Natural killer cell treated with Interleukin-12 subunit alpha and Interleukin-12 subunit beta and Interleukin-15 and Interleukin-18, amount 100 ng/mL, for 72 hours (primary cell): ENCODE measurements around the gene MBTPS1. TPM values are rescaled to one million over a fixed set of nuclear protein-coding genes. Genes with fewer than 3 reads are reported as not detected.

Source experiments
- ATAC-seq, 2 donors: fragments of 150-1000 bp; cut with Tn5 transposase in 1 of 2; sonication (Bioruptor Pico), chemical (Tn5 transposase) in 1 of 2; 2 replicates each; pipeline ENCODE4 v1.10.0; 2021
- DNase-seq: peaks from one replicate; pipeline ENCODE4 v3.0.0; 2022; ENCODE audit warnings: low spot score
- H3K27ac Mint-ChIP-seq, 2 donors: 1 replicate in 1 of 2; 2 replicates in 1 of 2; pipeline ENCODE4 v1.8.0; 2022; ENCODE audit warnings: mixed read lengths in 2 of 2, mild to moderate bottlenecking in 1 of 2, moderate library complexity in 1 of 2
- H3K27me3 Mint-ChIP-seq, 2 donors: 1 replicate in 1 of 2; 2 replicates in 1 of 2; pipeline ENCODE4 v1.8.0; 2022; ENCODE audit warnings: mixed read lengths in 2 of 2
- H3K36me3 Mint-ChIP-seq: one replicate; pipeline ENCODE4 v1.8.0; 2022; ENCODE audit warnings: mixed read lengths
- H3K4me1 Mint-ChIP-seq, 2 donors: 1 replicate in 1 of 2; 2 replicates in 1 of 2; pipeline ENCODE4 v1.8.0; 2022; ENCODE audit warnings: low read depth in 2 of 2, mixed read lengths in 2 of 2, mild to moderate bottlenecking in 1 of 2
- H3K4me3 Mint-ChIP-seq: one replicate; pipeline ENCODE4 v1.8.0; 2022; ENCODE audit warnings: mixed read lengths
- H3K9me3 Mint-ChIP-seq: 2 replicates; pipeline ENCODE4 v1.8.0; 2022; ENCODE audit warnings: mixed read lengths
- total RNA-seq, 2 donors: library from RNA; stranded (reverse); gene quantifications; one replicate each; pipeline ENCODE4 v1.2.3, GENCODE V29; 2022

Gene MBTPS1
- total RNA-seq, 2 donors from 2014 or later: 65.4 to 83.4 TPM

GRCh38 chr16:84068783-84069462, 47.8 kb downstream of the MBTPS1 start:
- DNase-seq (no peak), ATAC-seq (no peak)
- Mint-ChIP-seq H3K36me3 (peaks cover 22% of the 10 kb centered on the region), H3K9me3 (no peaks in the 10 kb centered on the region), H3K27me3 (no peaks in the 10 kb centered on the region), H3K4me3 (no peak overlapping the region), H3K4me1 (peaks cover 6 to 8% of the 10 kb centered on the region in 2 donors), H3K27ac (peak overlapping the region in 1 of 2 donors; percentile 40)

GRCh38 chr16:84068041-84068440, 48.7 kb downstream of the MBTPS1 start:
- H3K4me1 Mint-ChIP-seq: peaks cover 6 to 8% of the 10 kb centered on the region in 2 donors
- no peak overlapping the region for H3K27ac Mint-ChIP-seq
- DNase-seq: no peak
- no peak overlapping the region for H3K4me3 Mint-ChIP-seq
- H3K36me3 Mint-ChIP-seq: peaks cover 28% of the 10 kb centered on the region
- no peaks in the 10 kb centered on the region for H3K27me3 Mint-ChIP-seq
- ATAC-seq: no peak
- H3K9me3 Mint-ChIP-seq: no peaks in the 10 kb centered on the region

DNA sequence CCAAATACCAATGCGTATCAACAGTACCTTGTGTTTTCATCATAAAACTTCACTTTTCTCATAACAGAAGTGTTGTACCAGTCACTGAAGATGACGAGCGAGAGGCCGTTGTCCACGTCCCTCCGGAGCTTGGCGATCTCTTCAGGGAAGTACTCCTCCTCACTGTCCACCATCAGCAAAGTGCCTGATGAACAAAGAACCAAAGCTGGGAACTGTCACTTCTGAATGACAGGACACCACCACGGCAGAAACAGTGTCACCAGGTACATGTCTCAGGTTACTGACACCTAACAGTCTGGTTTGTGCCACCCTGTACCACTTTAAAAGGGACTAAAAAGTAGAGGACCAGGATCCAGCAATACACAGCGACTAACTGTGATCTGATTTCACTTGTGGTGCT, 49.1 kb downstream of the MBTPS1 start:
- H3K36me3 Mint-ChIP-seq: peaks cover 28% of the 10 kb centered on the region
- no peak for DNase-seq
- H3K4me1 Mint-ChIP-seq: peaks cover 6 to 8% of the 10 kb centered on the region in 2 donors
- no peak for ATAC-seq
- H3K4me3 Mint-ChIP-seq: no peak overlapping the region
- no peaks in the 10 kb centered on the region for H3K27me3 Mint-ChIP-seq
- H3K27ac Mint-ChIP-seq: no peak overlapping the region
- H3K9me3 Mint-ChIP-seq: no peaks in the 10 kb centered on the region

GRCh38 chr16:84065536-84066132, 51.1 kb downstream of the MBTPS1 start:
- no peaks in the 10 kb centered on the region for H3K27me3 Mint-ChIP-seq
- H3K27ac Mint-ChIP-seq: no peak overlapping the region
- H3K4me3 Mint-ChIP-seq: no peak overlapping the region
- peaks cover 5 to 6% of the 10 kb centered on the region in 2 donors for H3K4me1 Mint-ChIP-seq
- H3K36me3 Mint-ChIP-seq: peaks cover 14% of the 10 kb centered on the region
- no peaks in the 10 kb centered on the region for H3K9me3 Mint-ChIP-seq
- ATAC-seq (no peak), DNase-seq (no peak)

- Mint-ChIP-seq H3K27me3 (no peaks in the 10 kb centered on the region), H3K9me3 (no peaks in the 10 kb centered on the region), H3K27ac (no peak overlapping the region), H3K36me3 (peaks cover 8% of the 10 kb centered on the region), H3K4me3 (no peak overlapping the region), H3K4me1 (peaks cover under 1 to 1% of the 10 kb centered on the region in 2 donors)
- ATAC-seq (no peak), DNase-seq (no peak)
Measured at GRCh38 chr16:84063980-84064379, 52.8 kb downstream of the MBTPS1 start.

DNA sequence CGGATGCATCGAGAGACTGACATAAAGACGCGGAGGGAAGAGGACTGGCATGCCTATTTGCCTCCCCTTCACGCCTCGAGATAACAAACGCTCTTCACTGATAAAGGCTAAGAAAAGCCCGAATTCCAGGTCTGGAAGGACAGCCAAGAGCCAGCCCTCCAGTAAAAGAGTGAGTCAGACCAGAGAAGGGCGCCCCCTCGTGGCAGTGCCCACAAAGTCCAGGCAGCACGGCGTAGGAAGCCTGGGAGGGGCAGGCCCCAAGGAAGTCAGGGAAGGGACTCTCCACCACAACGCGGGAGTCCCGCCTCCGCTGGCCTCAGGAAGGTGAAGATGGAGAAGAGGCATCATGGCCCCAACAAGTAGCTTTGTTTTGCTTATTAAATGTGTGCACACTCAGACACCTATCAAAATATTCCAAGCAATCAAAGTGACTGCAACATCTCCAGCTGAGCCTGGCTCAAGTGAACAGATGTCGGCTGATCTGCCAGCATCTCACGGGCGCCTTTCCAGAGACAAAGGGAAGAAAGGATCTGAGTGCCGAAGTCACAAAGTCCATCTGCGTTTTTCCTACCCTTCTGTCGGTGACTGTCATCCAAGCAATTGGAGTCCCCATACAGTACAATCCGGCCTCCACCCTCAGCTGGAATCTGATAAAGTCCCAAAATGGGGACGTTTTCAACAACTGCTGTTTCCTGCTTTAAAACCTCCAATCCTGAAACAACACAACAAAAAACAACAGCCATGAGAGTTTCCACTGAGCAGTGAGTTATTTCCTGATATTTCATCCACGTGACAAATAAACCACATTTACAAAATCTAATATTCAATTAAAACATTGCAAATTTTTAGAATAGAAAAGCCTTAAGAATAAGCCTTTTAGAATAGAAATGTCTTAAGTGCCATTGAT, 53.8 kb downstream of the MBTPS1 start:
- H3K9me3 Mint-ChIP-seq: no peaks in the 10 kb centered on the region
- peaks cover 7% of the 10 kb centered on the region for H3K36me3 Mint-ChIP-seq
- no peak overlapping the region for H3K27ac Mint-ChIP-seq
- H3K4me1 Mint-ChIP-seq: no peaks in the 10 kb centered on the region
- no peak overlapping the region for H3K4me3 Mint-ChIP-seq
- no peaks in the 10 kb centered on the region for H3K27me3 Mint-ChIP-seq
- ATAC-seq: peak; percentile 71 to 77
- no peak for DNase-seq

DNA sequence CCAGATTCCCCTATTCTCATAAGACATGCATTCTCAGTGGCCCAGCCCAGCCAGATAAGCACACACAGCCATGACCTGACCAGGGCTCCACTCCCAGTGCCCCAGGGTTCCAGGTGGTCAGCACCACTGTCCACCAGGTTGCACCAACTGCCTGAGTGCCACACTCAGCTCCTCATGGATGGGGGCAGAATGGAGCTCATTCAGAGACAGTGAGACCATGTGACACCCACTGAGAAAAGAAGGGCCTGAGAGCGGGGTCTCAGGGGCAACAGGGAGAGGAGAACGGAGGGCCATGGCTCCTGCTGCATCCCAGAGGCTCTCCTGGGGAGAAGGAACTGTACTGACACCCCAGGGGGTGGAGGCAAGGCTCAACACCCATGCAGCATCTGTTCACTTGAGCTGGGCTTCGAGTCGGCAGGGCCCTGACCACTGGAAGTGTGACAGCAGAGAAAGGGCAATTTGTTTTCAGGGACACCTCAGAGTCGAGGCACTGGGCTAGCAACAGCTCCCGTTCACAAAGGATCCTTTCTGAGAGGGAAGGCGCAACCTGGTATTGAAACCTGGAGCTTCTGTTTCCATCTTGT, 55.4 kb downstream of the MBTPS1 start:
- Mint-ChIP-seq H3K27ac (no peak overlapping the region), H3K9me3 (no peaks in the 10 kb centered on the region), H3K36me3 (peaks cover 11% of the 10 kb centered on the region), H3K4me1 (peaks cover 0 to 3% of the 10 kb centered on the region in 2 donors), H3K4me3 (no peak overlapping the region), H3K27me3 (no peaks in the 10 kb centered on the region)
- no peak for ATAC-seq
- no peak for DNase-seq

DNA sequence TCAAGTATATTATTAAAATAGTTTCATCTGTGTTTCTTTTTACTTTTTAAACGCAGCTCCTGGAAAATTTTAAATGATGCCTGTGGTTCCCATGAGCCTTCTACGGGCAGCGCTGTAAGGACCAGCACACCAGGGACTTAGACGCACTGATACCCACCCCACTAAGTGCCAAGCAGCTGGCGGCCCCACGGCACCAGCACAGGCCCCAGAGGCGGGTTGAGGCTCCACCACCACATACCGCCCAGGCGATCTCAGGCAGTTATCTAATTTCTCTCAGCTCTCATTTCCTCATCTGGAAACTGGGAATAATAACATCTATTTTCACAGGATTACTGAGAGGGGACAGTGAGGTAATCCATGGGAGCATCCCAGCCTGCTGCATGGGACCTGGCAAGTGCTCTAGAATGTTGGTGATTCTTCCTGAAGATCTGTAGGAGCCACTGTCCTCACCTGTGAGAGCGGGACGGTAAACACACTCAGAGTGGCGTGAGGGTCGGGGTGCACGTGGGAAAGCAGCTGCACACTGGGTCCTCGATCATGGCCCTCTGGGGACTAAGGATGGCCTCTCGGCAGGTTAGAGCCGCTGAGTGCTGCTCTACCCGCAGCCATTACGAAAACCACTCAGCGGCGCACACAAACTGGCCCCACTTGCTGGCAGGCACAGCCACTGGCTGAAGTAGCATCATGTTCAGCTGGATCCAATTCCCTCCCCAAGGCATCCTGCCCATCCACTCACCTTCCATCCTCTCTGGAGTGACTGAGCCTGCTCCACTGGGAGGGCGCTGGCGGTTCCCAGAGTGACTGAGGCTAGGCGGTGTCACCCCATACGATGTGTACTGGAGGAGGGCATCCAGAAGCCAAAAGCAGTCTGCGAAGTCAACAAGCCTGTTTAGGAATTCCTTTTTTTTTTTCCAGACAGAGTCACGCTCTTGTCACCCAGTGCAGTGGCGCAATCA, 56.5 kb downstream of the MBTPS1 start:
- ATAC-seq: peak in 1 of 2 donors; percentile 22
- no peak for DNase-seq
- no peaks in the 10 kb centered on the region for H3K9me3 Mint-ChIP-seq
- no peak overlapping the region for H3K4me3 Mint-ChIP-seq
- peaks cover 11% of the 10 kb centered on the region for H3K36me3 Mint-ChIP-seq
- no peak overlapping the region for H3K27ac Mint-ChIP-seq
- H3K4me1 Mint-ChIP-seq: peaks cover 0 to 3% of the 10 kb centered on the region in 2 donors
- no peaks in the 10 kb centered on the region for H3K27me3 Mint-ChIP-seq

DNA sequence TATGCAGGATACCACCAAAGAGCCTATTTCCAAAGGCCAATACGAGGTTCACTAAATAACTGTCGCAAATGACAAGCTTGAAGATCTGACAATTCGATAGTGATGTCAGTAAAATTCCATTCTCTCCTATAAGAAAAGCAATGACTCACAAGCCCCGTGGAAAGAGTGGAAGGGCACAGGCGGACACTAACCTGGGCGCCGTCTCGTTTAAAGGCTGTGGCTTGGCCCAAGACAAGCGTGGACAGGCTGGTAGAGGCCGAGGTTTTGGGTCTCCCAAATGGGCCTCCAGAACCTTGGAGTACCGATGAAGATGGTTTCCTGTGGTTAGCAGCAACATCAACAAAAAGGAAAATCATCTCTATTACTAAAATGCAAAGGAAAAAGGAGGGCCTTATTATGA, 57.6 kb downstream of the MBTPS1 start:
- peaks cover 14% of the 10 kb centered on the region for H3K36me3 Mint-ChIP-seq
- H3K27me3 Mint-ChIP-seq: no peaks in the 10 kb centered on the region
- no peak overlapping the region for H3K27ac Mint-ChIP-seq
- H3K9me3 Mint-ChIP-seq: no peaks in the 10 kb centered on the region
- DNase-seq (no peak), ATAC-seq (no peak)
- H3K4me1 Mint-ChIP-seq: peaks cover 0 to 3% of the 10 kb centered on the region in 2 donors
- H3K4me3 Mint-ChIP-seq: no peak overlapping the region

GRCh38 chr16:84058664-84059063, 58.1 kb downstream of the MBTPS1 start:
- no peak overlapping the region for H3K4me3 Mint-ChIP-seq
- ATAC-seq (no peak), DNase-seq (no peak)
- peaks cover 0 to 3% of the 10 kb centered on the region in 2 donors for H3K4me1 Mint-ChIP-seq
- H3K27ac Mint-ChIP-seq: no peak overlapping the region
- peaks cover 14% of the 10 kb centered on the region for H3K36me3 Mint-ChIP-seq
- no peaks in the 10 kb centered on the region for H3K9me3 Mint-ChIP-seq
- no peaks in the 10 kb centered on the region for H3K27me3 Mint-ChIP-seq

- no peaks in the 10 kb centered on the region for H3K9me3 Mint-ChIP-seq
- no peak overlapping the region for H3K4me3 Mint-ChIP-seq
- no peaks in the 10 kb centered on the region for H3K27me3 Mint-ChIP-seq
- H3K27ac Mint-ChIP-seq: no peak overlapping the region
- DNase-seq: no peak
- no peak for ATAC-seq
- peaks cover 0 to 3% of the 10 kb centered on the region in 2 donors for H3K4me1 Mint-ChIP-seq
- H3K36me3 Mint-ChIP-seq: peaks cover 10% of the 10 kb centered on the region
Measured at GRCh38 chr16:84058211-84058610, 58.5 kb downstream of the MBTPS1 start.

- H3K4me3 Mint-ChIP-seq: no peak overlapping the region
- peaks cover 15% of the 10 kb centered on the region for H3K36me3 Mint-ChIP-seq
- peaks cover 0 to 3% of the 10 kb centered on the region in 2 donors for H3K4me1 Mint-ChIP-seq
- no peak for DNase-seq
- H3K27me3 Mint-ChIP-seq: no peaks in the 10 kb centered on the region
- H3K27ac Mint-ChIP-seq: peak overlapping the region in 1 of 2 donors; percentile 49
- H3K9me3 Mint-ChIP-seq: no peaks in the 10 kb centered on the region
- no peak for ATAC-seq
Measured at GRCh38 chr16:84056933-84057332, 59.8 kb downstream of the MBTPS1 start.
